Astrocyte (in vitro differentiated cells and primary cell): ENCODE data around the gene EMD.

Source experiments
- CTCF ChIP-seq: IDR thresholded peaks from 2 replicates; pipeline ENCODE4 v1.5.1; 2011; ENCODE audit warnings: low read depth, mild to moderate bottlenecking, inconsistent platforms, low read length, moderate library complexity; ENCODE audit not compliant: insufficient read depth
- EZH2 ChIP-seq: IDR thresholded peaks from 2 replicates; pipeline ENCODE4 v1.6.1; 2012; ENCODE audit warnings: mild to moderate bottlenecking, low read length, inconsistent platforms; ENCODE audit not compliant: insufficient read depth

GRCh38 chrX:154366666-154367055 is 12.4 kb upstream of the EMD start:
- TF ChIP-seq CTCF (no peak), EZH2 (no peak)
